ENCODE data around the gene ONECUT1. TPM values are rescaled to one million over a fixed set of nuclear protein-coding genes. Genes with fewer than 3 reads are reported as not detected.

Gene ONECUT1
- total RNA-seq, 1 experiment from 2014 or later: 35.9 TPM

- TF ChIP-seq AFF4 (CRISPR knock-in tag; IDR thresholded peaks at IDR 0.05; ENCODE audit: borderline replicate concordance): no peak
- TF ChIP-seq TCF7 (CRISPR knock-in tag; IDR thresholded peaks at IDR 0.05; ENCODE audit: low read depth): no peak
Observed at GRCh38 chr15:52772766-52773165, 17.4 kb downstream of the ONECUT1 start (continued).

- Mint-ChIP-seq H3K27ac (no peak overlapping the region), H3K36me3 (peaks cover 30% of the 10 kb centered on the region), H3K27me3 (ENCODE audit: low read depth) (no peaks in the 10 kb centered on the region), H3K9me3 (no peaks in the 10 kb centered on the region), H3K4me1 (peaks cover 33% of the 10 kb centered on the region), H3K4me3 (no peak overlapping the region)
- CTCF ChIA-PET: interaction anchor here (0.6 to 3.2 kb wide), 25 partner anchors 9 to 508 kb away, joined by 3 to 25 read pairs (median 3); no protein-coding TSS in a partner anchor
- POLR2A ChIA-PET: no interaction called here
- DNase-seq (ENCODE audit: low spot score) (no peak), ATAC-seq (peak; percentile 67)
- TF ChIP-seq JAZF1 (CRISPR knock-in tag; IDR thresholded peaks at IDR 0.05) (no peak), ZNF121 (CRISPR knock-in tag; IDR thresholded peaks at IDR 0.05) (no peak), ERG (CRISPR knock-in tag; IDR thresholded peaks at IDR 0.05) (no peak), NR3C1 (CRISPR knock-in tag; conservative IDR thresholded peaks at IDR 0.05; ENCODE audit: low read depth) (no peak), GTF2I (CRISPR knock-in tag; conservative IDR thresholded peaks at IDR 0.05) (no peak), MAX (CRISPR knock-in tag; IDR thresholded peaks at IDR 0.05) (no peak), PREB (CRISPR knock-in tag; IDR thresholded peaks at IDR 0.05; ENCODE audit: borderline replicate concordance) (no peak), NFATC4 (CRISPR knock-in tag; IDR thresholded peaks at IDR 0.05) (no peak), STAT6 (CRISPR knock-in tag; conservative IDR thresholded peaks at IDR 0.05; ENCODE audit: low read depth) (no peak), SP1 (CRISPR knock-in tag; conservative IDR thresholded peaks at IDR 0.05) (no peak), OVOL2 (CRISPR knock-in tag; IDR thresholded peaks at IDR 0.05; ENCODE audit: borderline replicate concordance) (no peak), ZNF263 (CRISPR knock-in tag; IDR thresholded peaks at IDR 0.05; ENCODE audit: low read depth) (no peak), ZNF532 (CRISPR knock-in tag; IDR thresholded peaks at IDR 0.05; ENCODE audit: borderline replicate concordance) (no peak), ZNF396 (CRISPR knock-in tag; IDR thresholded peaks at IDR 0.05; ENCODE audit: borderline replicate concordance) (no peak), E2F5 (CRISPR knock-in tag; IDR thresholded peaks at IDR 0.05) (no peak), FOXJ3 (CRISPR knock-in tag; IDR thresholded peaks at IDR 0.05; ENCODE audit: borderline replicate concordance) (no peak), USF2 (CRISPR knock-in tag; IDR thresholded peaks at IDR 0.05) (no peak), MLX (CRISPR knock-in tag; IDR thresholded peaks at IDR 0.05) (no peak)
Observed at GRCh38 chr15:52765785-52766184, 24.4 kb downstream of the ONECUT1 start.
